NCI-H345 (cell line): ENCODE data around the gene KRTAP17-1.
"Not testable (repeated sequence)": the region's sequence is repeated elsewhere in the genome, so short reads cannot be mapped to it uniquely, and the experiment has no call there.

Experiments used
- DNase-seq: peaks from one replicate; lab custom pipeline; 2025; lab: John Stamatoyannopoulos, UW

The KRTAP17-1 gene

GRCh38 chr17:41315204-41315794 is at the start of gene KRTAP17-1:
TSS of gene KRTAP17-1 (minus strand) at chr17:41315710. CDS start at chr17:41315650, 60 bp downstream.
- no peak for DNase-seq

- no peak for DNase-seq
These were observed 48.4 kb upstream of the KRTAP17-1 start for GRCh38 chr17:41363881-41364280.

- DNase-seq: no peak
These were observed 44.9 kb upstream of the KRTAP17-1 start for GRCh38 chr17:41360296-41360995.

DNA sequence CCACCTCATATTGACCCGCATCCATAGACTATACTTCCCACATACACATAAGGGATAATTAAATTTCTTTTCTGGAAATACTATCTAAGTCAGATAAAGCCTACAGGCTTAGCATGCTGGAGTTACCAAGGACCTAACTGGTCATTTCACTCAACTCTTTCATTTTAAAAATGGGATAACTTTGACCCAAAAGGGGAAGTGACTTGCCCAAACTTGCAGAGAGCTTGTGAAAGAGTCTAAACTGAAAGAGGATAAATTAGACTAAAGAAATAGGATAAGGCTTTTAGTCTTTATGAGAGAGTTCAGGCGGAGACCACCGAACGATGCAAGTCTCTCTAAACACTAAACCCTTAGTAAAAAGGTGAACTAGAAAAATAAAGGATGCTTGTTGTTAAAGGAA is 39.0 kb upstream of the KRTAP17-1 start:
- no peak for DNase-seq

DNA sequence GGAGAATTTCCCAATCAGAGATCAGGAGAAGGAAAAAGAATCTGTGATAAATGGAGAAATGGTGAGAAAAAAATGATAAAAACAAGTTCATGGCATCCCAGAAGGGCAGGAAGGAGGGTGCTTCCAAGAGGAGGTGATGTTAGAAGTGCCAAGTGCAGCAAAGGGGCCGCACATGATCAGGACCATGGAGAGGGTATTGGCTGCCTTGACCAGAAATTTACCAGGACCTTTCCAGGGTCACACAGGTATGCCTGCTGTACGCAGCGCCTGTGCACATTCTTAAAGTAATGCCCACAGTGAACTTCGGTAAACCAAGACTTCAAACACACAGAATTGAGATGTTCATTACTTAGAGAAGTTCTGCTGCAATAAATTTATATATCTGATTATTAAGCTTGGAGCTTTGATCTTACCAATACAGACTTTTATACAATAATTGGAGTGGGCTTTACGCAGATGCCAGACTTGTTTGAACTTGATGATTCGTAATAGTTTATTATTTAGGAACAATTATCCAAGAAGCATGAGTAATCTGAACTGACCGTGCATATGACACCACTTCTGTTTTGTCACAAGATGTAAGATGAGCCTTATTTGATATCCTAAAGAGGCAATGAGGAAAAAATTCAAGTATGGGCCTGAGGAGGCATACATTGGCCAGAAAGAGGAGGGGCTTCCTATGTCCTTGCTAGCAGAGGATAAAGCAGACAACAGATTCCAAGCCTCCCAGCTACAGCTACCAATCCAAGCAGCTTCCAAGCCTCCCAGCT is 37.3 kb upstream of the KRTAP17-1 start:
- no peak for DNase-seq

DNA sequence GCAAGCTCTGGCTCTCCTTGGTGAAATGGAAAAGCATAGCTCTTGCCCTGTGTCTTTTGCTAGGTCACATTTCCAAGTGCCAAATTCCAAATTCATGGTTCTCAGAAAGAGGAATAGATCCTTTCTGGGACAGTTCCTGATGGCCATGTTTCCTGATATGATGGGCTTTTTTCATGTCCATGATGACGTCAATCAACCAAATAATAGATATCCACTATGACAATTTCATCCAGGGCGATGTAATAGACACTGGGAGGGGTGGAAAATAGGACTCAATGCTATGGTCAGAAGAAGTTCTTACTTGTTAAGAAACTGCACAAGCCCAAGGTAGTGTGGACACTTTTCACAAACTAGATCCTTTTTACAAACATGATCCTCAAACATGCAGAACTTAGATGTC is 35.7 kb upstream of the KRTAP17-1 start:
- no peak for DNase-seq

- DNase-seq: not testable (repeated sequence)
These were observed 34.9 kb upstream of the KRTAP17-1 start, which contains the start of gene KRT33A for GRCh38 chr17:41350381-41350878. TSS of gene KRT33A (minus strand) at chr17:41350828. CDS start at chr17:41350767, 61 bp downstream.

GRCh38 chr17:41347869-41348760 is 32.6 kb upstream of the KRTAP17-1 start:
- DNase-seq: no peak

DNA sequence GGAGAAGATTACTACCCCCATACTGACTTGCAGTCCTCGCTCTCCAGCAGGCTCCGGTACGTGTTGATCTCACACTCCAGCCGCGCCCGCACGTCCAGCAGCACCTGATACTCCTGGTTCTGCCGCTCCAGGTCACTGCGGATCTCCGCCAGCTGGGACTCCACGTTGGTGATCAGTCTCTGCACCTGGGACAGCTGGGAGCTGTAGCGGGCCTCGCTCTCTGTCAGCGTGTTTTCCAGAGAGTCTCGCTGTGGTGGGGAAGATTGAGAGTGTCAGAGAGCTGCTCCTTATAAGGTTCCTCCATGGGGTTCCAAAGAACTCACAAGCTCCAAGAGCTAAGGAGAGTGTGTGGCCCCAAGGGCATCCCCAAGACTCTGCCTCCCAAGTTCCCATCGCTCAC is 30.9 kb upstream of the KRTAP17-1 start:
- not testable (repeated sequence) for DNase-seq

GRCh38 chr17:41345992-41346391 is 30.5 kb upstream of the KRTAP17-1 start:
- no peak for DNase-seq

- DNase-seq: no peak
These were observed 27.5 kb upstream of the KRTAP17-1 start for GRCh38 chr17:41343029-41343428.

DNA sequence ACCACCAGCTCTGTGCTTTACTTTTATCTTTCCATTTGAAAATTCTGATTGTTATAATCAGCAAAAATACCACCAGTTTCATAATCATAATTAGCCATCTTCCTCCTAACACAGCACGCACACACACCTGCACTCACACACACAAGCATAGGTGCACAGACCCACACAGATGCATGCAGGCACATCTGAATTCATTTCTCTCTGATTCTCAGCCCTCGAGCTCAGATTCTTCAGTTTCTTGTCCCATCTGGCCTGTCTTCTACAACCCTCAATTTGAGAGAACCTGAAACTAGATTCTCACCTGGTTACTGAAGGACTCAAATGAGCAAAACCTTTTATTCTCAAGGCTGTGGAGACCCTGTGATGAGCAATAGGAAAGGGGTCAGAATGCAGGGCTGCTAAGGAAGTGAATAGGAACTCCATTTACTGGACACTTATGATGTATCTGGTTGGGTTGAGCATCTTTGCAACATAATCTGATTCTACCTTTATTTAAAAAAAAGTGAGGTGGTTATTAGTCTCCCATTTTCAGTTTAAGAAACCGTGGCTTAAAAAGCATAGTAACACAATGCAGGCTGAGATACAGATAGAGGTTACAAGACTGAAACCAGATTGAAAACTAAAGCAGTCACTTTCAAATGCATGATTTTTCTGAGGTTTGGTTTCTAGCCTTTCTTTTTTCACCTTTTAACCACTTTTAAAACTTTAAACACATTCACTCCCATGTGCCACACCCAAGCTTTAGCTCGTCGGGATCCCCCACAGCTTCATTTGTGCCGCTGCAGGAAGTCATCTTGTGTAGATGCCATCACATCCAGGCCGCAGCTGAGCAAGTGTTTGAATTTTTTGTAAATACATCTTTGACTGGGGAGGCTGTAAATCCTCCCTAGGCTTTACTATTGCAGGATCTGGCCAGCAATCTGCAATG is 25.7 kb upstream of the KRTAP17-1 start:
- DNase-seq: no peak

DNA sequence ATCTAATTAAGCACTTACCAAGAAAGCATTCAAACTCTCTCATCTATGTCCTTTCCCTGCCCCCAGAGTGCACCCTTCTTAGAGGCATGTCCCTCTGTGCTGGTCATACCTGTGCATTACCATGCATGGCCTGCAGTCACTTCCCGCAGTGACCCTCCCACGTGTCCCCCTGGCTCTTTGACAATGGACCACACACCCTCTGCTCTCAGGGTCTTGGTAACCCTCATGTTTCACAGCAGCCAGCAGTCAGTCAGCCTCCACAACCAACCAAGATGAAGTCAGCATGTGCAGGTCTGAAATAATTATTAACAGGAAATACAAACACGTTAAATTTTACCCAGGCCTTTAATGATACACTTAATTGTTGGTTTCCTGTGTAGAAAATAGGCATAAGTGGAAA is 25.0 kb upstream of the KRTAP17-1 start:
- DNase-seq: no peak

DNA sequence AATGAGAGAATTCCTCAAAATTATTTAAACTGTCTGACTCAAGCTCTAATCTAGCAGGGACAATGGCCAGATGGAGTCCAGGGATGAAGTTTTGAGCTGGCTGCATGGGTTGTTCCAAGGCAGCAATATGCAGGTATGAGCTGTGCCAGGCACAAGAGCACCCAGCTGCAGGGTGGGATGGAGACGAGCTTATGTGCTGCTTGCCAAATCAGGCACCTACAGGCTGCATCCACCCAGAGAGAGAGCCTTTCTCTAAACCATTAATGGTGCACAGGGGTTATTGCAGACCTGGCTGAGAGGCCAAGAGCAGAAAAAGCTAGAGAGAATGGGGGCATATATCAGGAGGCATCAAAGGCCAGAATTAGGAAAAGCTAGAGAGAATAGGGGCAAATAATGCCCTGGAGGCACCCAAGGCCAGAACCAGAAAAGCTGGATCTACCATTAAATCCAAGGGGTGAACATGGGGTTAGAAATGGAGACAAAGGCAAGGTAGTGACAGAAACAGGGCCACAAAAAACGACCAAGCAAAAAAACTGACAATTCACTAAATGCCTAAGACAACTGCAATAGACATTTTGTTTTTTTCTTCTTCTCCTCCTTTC is 24.2 kb upstream of the KRTAP17-1 start:
- DNase-seq: no peak

DNA sequence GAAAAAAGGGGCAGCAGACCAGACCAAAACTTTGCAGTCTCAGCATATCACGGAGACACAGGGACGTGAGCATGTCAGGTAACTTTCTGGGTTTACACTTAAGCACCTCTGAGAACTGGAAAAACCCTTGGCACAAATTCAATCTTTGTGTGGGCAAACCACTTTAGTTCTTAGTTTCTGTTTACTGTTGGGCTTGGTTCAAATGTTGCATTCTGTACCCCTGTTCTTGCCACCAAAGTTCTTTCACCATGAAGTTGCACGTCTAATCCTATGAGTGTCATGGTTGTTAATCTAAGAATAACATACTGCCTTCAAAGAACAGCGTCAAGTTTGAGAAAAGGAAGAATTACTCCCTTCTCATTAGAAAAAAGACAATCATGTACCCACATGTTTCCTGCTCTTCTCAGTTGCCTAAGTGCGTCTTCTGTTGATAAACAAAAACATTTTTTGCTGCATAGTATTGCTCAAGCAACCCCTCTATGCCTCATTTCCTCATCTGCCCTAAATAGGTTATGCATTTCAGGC is 23.5 kb upstream of the KRTAP17-1 start:
- DNase-seq: no peak

DNA sequence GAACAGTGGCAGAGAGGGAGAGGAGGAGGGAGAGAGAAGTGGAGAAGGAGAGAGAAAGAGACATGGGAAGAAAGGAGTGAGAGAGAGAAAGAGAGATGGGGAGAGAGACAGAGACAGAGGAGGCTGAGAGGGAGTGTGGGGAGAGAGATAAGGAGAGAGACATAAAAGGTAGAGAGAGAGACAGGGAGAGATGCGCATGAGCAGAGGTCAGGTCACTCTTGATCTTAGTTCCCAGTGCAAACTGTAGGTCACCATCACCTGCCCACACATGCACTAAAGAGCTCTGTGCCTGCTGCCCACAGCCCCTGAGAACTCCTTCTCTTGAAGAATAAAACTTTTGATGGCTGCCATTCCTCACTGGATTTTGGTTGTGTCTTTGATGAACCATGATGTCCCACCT is 20.2 kb upstream of the KRTAP17-1 start:
- no peak for DNase-seq

DNA sequence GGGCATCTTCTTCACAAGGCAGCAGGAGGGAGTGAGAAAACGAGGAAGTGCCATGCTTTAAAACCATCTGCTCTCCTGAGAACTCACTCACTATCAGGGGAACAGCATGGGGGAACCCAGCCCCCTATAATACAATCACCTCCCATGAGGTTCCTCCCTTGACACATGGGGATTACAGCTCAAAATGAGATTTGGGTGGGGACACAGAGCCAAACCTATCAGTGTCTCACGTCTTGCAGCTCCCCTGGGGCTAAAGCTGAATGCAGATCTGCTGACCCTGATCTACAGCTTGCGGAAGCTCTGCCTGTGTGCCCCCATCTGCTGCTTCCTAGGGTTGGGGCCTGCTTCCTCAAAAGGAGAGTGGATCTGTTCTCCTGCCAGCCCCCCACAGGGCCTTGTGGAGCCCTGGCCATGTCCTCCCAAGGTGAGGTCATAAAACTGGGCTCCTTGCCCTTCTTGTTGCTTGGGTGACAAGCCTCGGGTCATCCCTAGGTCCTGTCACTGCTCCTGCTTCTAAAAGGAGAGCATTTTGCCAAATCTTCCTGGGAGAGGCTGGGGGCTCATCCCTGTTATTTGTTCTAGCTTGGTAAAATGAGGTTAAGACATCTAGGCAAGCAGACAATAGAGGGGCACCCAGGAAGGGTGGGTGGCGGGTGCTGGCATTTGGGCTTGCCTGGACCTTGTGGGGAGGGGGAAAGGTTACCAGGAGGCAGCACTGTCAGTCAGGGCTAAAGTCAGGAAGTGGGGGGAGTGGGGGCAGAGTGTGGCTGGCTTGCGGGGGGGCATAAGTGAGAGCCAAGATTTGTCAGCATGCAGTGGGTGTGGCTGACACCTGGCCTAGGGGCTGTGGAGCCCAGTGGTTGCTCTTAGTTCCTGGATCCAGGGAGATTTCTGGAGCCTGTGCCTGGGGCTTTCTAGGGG is 19.1 kb upstream of the KRTAP17-1 start:
- no peak for DNase-seq

DNA sequence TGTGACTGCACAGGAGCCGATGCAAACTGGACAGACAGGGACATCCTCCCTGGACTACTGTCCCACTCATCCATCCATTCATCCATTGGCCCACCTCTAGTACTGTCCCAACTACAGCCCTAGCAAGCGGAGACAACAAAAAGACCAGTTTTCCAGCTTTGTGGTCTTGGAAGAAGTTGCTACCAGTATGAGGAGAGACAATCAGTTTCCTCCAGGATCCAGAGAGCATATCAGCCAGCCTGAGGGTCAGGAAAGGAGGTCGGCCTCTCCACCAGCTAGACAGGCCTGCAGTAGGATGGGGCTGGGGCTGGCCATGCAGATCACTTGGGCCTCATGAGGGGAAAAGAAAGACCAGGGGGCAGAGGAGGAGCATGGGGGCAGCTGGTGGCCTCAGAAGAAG is 18.3 kb upstream of the KRTAP17-1 start:
- no peak for DNase-seq

DNA sequence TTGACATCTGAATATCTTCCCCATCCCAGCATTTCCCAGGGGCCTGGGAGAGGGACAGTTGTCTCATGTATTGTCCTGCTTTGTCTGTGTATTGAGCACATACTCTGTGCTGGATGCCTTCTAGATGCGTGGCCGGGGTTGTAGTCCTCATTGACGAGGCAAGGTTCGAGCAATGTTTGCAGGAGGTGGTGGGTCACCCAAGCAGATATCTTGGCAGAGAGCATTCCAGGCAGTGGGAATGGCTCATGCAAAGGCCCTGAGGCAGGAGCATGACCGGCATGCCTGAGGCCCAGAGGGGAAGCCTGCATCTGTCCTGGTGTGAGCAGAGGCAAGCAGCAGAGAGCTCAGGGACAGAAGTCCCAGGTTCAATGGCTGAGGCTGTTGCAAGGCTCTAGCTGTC is 17.6 kb upstream of the KRTAP17-1 start:
- DNase-seq: no peak
